Measurements from ENCODE around the gene UPB1.

GRCh38 chr22:24564376-24565058 is 69.4 kb downstream of the UPB1 start:
- TF ChIP-seq CTCF (conservative IDR thresholded peaks at IDR 0.05; ENCODE audit: low read length) (no peak), EZH2phosphoT487 (IDR thresholded peaks at IDR 0.05; ENCODE audit: borderline replicate concordance) (no peak)
